Thoracic aorta (tissue), 2 donors: ENCODE results near the gene TMEM200A. TPM values are rescaled to one million over a fixed set of nuclear protein-coding genes. Genes with fewer than 3 reads are reported as not detected.

Experiments
- ATAC-seq: fragments of 150-250 bp; one replicate; pipeline ENCODE4 v1.8.0; 2017; ENCODE audit warnings: low read depth; ENCODE audit not compliant: insufficient number of reproducible peaks, low FRiP score
- DNase-seq: peaks from one replicate; pipeline ENCODE4 v3.0.0-alpha.2; 2020; ENCODE audit warnings: low spot score
- H3K27ac ChIP-seq, 2 donors: fragments of 200-600 bp; sonication (generic); 1 replicate in 1 of 2; 2 replicates in 1 of 2; pipeline ENCODE4 v1.5.1; 2016; ENCODE audit warnings: mild to moderate bottlenecking in 2 of 2, moderate library complexity in 2 of 2
- H3K27me3 ChIP-seq: fragments of 200-600 bp; sonication (generic); replicated peaks from 2 replicates; pipeline ENCODE4 v1.6.0; 2016; ENCODE audit warnings: mild to moderate bottlenecking; ENCODE audit not compliant: insufficient read depth
- H3K36me3 ChIP-seq: fragments of 200-600 bp; sonication (generic); one replicate; pipeline ENCODE4 v1.5.1; 2016
- H3K4me1 ChIP-seq, 2 donors: fragments of 200-600 bp; sonication (generic); 1 replicate in 1 of 2; 2 replicates in 1 of 2; pipeline versions ENCODE4 v1.5.1 to v1.6.0; 2016; ENCODE audit warnings: low read depth in 2 of 2, mild to moderate bottlenecking in 1 of 2; ENCODE audit not compliant: control insufficient read depth in 1 of 2
- H3K4me3 ChIP-seq: fragments of 200-600 bp; sonication (generic); 2 replicates; pipeline ENCODE4 v1.5.1; 2016; ENCODE audit warnings: mild to moderate bottlenecking
- H3K9me3 ChIP-seq: fragments of 200-600 bp; sonication (generic); 2 replicates; pipeline ENCODE4 v1.5.1; 2016
- total RNA-seq, 2 donors: library from RNA; depleted of rRNA; stranded (reverse); fragments of >200 nt; gene quantifications; one replicate each; pipeline versions ENCODE4 v1.1.0 to v1.2.3, GENCODE V29; 2016
- TF ChIP-seq, protein P1 (sequence below): fragments of 200-600 bp; sonication (generic); IDR thresholded peaks from one replicate; pipeline ENCODE4 v1.5.1; 2019; ENCODE audit warnings: antibody characterized with exemption

The TMEM200A gene
- total RNA-seq, 2 donors from 2014 or later, result 3.7 to 9.7 TPM

DNA sequence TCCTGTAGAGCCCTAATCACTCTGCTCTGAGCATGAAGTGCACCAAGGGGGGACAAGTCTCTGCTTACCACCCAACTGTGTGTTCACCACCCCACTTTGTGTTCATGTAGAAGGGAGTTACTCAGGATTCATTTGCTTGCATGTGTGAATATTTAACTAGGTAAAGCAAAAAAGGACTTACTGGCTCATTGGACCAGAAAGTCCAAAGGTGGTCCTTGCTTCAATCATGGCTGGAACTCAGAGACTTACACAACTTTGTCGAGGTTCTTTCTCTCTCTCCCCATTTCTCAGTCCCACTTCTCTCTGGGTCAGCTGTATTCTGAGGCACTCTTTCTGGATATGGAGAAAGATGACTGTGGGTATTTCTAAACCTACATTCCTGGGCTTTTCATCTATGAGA, 4.0 kb downstream of the TMEM200A start:
- no peak overlapping the region for H3K4me3 ChIP-seq
- peaks cover 3 to 5% of the 10 kb centered on the region in 2 donors for H3K4me1 ChIP-seq
- no peak for DNase-seq
- H3K27me3 ChIP-seq, result no peaks in the 10 kb centered on the region
- no peaks in the 10 kb centered on the region for H3K9me3 ChIP-seq
- no peaks in the 10 kb centered on the region for H3K36me3 ChIP-seq
- TF ChIP-seq, protein P1, sequence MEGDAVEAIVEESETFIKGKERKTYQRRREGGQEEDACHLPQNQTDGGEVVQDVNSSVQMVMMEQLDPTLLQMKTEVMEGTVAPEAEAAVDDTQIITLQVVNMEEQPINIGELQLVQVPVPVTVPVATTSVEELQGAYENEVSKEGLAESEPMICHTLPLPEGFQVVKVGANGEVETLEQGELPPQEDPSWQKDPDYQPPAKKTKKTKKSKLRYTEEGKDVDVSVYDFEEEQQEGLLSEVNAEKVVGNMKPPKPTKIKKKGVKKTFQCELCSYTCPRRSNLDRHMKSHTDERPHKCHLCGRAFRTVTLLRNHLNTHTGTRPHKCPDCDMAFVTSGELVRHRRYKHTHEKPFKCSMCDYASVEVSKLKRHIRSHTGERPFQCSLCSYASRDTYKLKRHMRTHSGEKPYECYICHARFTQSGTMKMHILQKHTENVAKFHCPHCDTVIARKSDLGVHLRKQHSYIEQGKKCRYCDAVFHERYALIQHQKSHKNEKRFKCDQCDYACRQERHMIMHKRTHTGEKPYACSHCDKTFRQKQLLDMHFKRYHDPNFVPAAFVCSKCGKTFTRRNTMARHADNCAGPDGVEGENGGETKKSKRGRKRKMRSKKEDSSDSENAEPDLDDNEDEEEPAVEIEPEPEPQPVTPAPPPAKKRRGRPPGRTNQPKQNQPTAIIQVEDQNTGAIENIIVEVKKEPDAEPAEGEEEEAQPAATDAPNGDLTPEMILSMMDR, result no peak
- ATAC-seq, result no peak
- no peak overlapping the region for H3K27ac ChIP-seq

DNA sequence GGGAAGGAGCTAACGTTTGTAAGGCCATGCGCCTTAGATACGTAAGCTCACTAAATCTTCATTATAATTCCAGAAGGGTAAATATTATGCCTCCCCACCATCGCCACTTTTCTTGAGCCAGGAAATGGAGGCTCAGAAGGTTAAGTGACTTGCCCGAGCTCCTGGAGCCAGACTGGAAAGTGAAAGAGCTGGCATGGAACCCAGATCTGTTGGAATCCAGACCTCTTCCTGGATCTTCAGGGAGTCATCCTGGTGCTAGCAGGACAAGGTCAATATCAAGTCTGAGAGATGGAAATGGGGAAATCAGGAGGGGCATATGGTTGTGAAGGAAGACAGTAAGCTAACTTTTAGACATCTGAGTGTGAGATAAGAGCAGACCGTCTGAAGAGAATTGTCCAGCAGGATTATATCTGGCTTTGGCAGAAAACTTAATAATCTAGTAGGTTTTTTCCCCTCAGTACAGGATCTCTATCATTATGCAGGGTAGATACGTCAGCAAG, 6.2 kb downstream of the TMEM200A start:
- Histone ChIP-seq H3K36me3 (no peaks in the 10 kb centered on the region), H3K4me3 (no peak overlapping the region), H3K27me3 (no peaks in the 10 kb centered on the region), H3K4me1 (no peaks in the 10 kb centered on the region), H3K9me3 (no peaks in the 10 kb centered on the region), H3K27ac (no peak overlapping the region)
- TF ChIP-seq, protein P1, result no peak
- no peak for ATAC-seq
- DNase-seq, result no peak

DNA sequence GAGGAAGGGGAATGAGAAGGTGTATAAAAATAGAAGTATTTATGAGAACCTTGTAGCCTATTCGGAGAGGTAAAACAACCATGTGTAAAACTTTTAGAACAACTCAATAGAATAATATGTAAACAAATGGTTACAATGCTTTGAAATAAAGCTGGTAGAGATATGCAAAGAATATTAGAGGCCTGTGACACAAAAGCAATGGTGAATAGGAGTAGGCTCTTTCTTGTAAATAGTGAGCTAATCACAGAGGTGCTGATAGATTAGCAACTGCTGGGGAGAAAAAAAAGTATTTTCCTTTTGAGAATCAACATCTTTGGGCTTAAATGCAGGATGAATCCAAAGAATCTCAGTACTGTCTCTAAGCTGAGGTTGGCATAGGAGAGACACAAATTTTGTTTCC, 7.0 kb downstream of the TMEM200A start:
- no peak for ATAC-seq
- TF ChIP-seq, protein P1, result no peak

DNA sequence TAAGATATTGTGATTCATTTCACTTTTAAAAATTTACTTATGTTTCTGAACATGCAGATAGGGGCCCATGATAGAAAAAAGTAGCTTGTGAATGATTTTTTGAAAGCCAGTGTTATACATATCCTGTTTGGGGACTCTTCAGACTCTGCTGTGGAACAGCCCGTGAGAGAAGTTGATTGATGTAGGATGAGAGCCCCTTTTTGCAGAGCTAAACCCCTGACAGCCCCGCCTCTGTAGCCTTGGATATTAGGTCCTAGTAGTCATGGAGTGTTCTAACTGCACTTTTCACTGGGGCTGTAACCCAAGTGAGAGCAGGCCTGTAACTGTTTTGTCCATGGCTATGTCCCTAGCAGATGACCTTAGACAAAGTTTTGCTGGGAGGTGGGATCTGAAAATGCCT, 8.2 kb downstream of the TMEM200A start:
- TF ChIP-seq, protein P1, result no peak
- H3K27ac ChIP-seq, result no peak overlapping the region
- no peaks in the 10 kb centered on the region for H3K36me3 ChIP-seq
- DNase-seq (no peak), ATAC-seq (no peak)
- H3K27me3 ChIP-seq, result no peaks in the 10 kb centered on the region
- H3K9me3 ChIP-seq, result no peaks in the 10 kb centered on the region
- H3K4me3 ChIP-seq, result no peak overlapping the region
- no peaks in the 10 kb centered on the region for H3K4me1 ChIP-seq

More for the DNA sequence above, 7.0 kb downstream of the TMEM200A start:
- no peaks in the 10 kb centered on the region for H3K36me3 ChIP-seq
- DNase-seq, result no peak
- H3K9me3 ChIP-seq, result no peaks in the 10 kb centered on the region
- no peaks in the 10 kb centered on the region for H3K27me3 ChIP-seq
- H3K4me3 ChIP-seq, result no peak overlapping the region
- H3K27ac ChIP-seq, result no peak overlapping the region
- H3K4me1 ChIP-seq, result no peaks in the 10 kb centered on the region

DNA sequence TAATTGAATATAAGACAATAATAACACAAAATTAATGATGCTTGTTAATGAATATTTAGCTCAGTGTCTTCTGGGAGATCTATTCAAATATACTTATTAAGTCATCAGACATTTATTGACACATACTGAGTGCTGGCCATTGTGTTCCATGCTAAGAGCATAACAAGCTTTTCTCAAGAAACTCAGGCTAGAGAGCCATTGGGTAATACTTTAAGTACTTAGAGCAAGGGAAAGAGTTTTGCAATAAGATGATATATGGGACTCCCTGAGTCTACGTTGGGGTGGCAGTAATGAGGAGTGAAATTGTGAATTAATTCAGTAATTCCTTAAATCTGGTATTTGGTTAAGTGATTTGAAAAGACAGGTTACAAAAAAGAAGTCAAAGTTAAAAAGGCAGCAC, 11.1 kb downstream of the TMEM200A start:
- no peak overlapping the region for H3K4me3 ChIP-seq

More for the DNA sequence above, 11.1 kb downstream of the TMEM200A start:
- no peaks in the 10 kb centered on the region for H3K27me3 ChIP-seq
- H3K4me1 ChIP-seq, result no peaks in the 10 kb centered on the region
- H3K27ac ChIP-seq, result no peak overlapping the region
- DNase-seq (no peak), ATAC-seq (no peak)
- no peaks in the 10 kb centered on the region for H3K9me3 ChIP-seq
- TF ChIP-seq, protein P1, result no peak
- no peaks in the 10 kb centered on the region for H3K36me3 ChIP-seq
